Stimulated activated CD4-positive, alpha-beta T cell treated with anti-CD3 and anti-CD28 coated beads, TNF-alpha, amount 100 ng/mL, for 1 hour (primary cell): ENCODE results near the gene AKAP1.

Experiments
- DNase-seq, 3 donors: peaks; one replicate each; pipeline ENCODE4 v3.0.0-alpha.2; 2020; ENCODE audit warnings: low read depth in 3 of 3, low spot score in 1 of 3

AKAP1 gene

GRCh38 chr17:57164814-57165213 lies 79.8 kb downstream of the AKAP1 start:
- no peak for DNase-seq

GRCh38 chr17:57165754-57166153 lies 80.7 kb downstream of the AKAP1 start:
- DNase-seq, result no peak

- no peak for DNase-seq
These were observed 81.8 kb downstream of the AKAP1 start for GRCh38 chr17:57166803-57167202.

DNA sequence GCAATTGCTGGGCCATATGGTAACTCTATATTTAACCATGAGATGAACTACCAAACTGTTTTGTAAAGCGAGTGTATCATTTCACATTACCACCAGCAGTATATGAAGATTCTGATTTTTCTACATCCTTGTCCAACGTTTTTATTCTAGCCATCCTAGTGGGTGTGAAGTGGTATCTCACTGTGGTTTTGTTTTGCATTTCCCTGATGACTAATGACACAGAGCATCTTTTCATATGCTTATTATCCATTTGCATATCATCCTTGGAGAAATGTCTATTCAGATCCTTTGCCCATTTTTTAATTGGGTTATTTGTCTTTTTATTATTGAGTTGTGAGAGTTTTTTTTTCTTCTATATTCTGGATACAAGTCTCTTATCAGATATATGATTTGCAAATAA lies 83.6 kb downstream of the AKAP1 start:
- no peak for DNase-seq

- DNase-seq, result no peak
These were observed 85.8 kb downstream of the AKAP1 start for GRCh38 chr17:57170866-57171265.
